ENCODE data around the gene DACT3.

DACT3 gene

GRCh38 chr19:46610413-46610775, 50.6 kb downstream of the DACT3 start:
- DNase-seq: no peak

- DNase-seq: no peak
Observed at GRCh38 chr19:46609511-46610412, 51.2 kb downstream of the DACT3 start.

- no peak for DNase-seq
Observed at GRCh38 chr19:46608581-46609345, 52.2 kb downstream of the DACT3 start.

GRCh38 chr19:46608178-46608577, 52.8 kb downstream of the DACT3 start:
- no peak for DNase-seq

GRCh38 chr19:46607448-46607841, 53.5 kb downstream of the DACT3 start:
- DNase-seq: peak; percentile 31

GRCh38 chr19:46606681-46607447, 54.1 kb downstream of the DACT3 start:
- no peak for DNase-seq

- DNase-seq: no peak
Observed at GRCh38 chr19:46606019-46606418, 55.0 kb downstream of the DACT3 start.

- no peak for DNase-seq
Observed at GRCh38 chr19:46605356-46605821, 55.6 kb downstream of the DACT3 start.

GRCh38 chr19:46604781-46605355, 56.1 kb downstream of the DACT3 start:
- peak; percentile 66 for DNase-seq

GRCh38 chr19:46603752-46604231, 57.2 kb downstream of the DACT3 start:
- no peak for DNase-seq

- DNase-seq: no peak
Observed at GRCh38 chr19:46603195-46603637, 57.8 kb downstream of the DACT3 start.

GRCh38 chr19:46602392-46603194, 58.4 kb downstream of the DACT3 start:
- peak; percentile 29 for DNase-seq

GRCh38 chr19:46601318-46602224, 59.4 kb downstream of the DACT3 start, which contains the start of gene CALM3:
Gene CALM3 (plus strand): TSS chr19:46601330. CDS start chr19:46601435, 105 bp downstream.
- DNase-seq: peak; percentile 65

GRCh38 chr19:46600384-46601317, 60.3 kb downstream of the DACT3 start:
- DNase-seq: peak; percentile 95

- DNase-seq: no peak
Observed at GRCh38 chr19:46599716-46600373, 61.1 kb downstream of the DACT3 start.

GRCh38 chr19:46598372-46598917, 62.5 kb downstream of the DACT3 start:
- DNase-seq: no peak

Data from midbrain (tissue), 1 donor.